GM21737 (cell line): ENCODE measurements around the gene CAV3.

Source experiments
- ATAC-seq: cut with Tn5 transposase; IDR thresholded peaks from one replicate; pipeline ENCODE4 v1.9.1; 2021; ENCODE audit warnings: mild to moderate bottlenecking, moderate library complexity; ENCODE audit not compliant: unreplicated experiment

CAV3 gene

DNA sequence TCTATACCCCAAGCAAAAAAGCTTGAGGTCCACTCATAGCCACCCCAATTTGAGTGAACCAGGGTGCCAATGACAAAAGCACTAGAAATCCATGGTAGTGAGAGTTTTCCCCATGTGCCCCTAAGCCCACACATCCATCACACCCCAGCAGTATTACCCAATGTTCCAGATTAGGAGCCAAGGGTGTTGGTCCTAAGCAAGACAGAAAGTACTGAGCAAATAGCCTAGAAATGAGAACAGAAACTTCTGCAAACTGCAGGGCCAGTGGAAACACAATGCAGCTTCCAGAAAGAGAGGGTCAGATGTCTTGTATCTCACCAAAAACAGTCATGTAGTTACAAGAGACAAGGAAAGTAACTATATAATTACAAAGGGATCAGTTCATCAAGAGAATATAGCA is 46.7 kb downstream of the CAV3 start:
- ATAC-seq, result no peak

DNA sequence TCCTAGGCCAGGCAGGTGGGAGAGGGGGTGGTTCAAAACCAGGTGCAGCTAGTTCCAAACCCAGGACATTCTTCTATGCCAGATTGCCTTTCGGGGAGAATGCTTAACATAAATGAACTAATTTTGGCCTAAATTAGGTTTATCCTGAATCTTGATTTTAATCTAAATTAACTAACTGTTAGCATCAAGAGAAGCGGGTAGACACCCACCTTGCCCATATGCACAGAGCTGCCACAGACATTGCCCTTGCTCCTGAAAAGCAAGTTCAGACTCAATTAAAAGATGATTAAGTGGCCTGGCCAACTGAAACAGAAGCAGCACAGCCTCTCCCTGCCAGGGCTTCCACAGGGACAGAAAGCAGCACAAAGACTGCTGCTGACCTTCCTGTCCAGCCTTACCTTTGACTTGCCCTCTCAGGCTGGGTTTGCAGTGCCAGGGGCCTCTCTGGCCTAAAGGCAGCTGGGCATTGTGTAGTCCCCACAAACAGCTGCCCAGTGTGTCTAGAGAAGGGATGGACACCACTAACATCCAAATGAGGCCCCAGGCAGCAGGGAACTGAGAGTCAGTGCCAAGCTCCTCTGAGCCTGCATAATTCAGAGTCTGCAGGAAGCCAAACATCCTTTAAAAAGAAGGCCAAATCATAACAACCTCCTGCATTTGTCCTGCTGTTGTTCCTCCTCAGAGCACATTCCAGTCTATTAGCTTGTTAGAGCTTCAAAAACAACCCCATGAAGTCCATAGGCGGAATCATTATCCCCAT is 51.3 kb downstream of the CAV3 start:
- ATAC-seq, result no peak

DNA sequence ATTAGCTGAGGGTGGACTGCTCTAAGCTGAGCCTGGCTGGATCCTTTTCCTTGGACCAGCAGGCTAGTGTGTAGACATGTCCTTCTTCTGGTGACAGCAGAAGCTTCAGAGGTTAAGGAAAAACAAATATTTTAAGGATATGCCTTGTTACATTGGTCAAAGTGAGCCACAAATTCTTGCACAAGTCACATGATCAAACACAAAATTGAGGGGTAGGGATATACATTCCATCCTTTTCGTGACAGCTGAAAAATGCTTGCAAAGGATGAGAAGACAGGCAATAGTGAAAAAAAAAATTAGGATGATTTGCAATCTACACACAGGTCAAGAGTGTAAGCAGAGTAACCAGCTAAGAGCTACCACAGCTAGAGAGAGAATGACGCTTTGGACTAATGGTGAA is 56.9 kb downstream of the CAV3 start:
- ATAC-seq, result no peak

DNA sequence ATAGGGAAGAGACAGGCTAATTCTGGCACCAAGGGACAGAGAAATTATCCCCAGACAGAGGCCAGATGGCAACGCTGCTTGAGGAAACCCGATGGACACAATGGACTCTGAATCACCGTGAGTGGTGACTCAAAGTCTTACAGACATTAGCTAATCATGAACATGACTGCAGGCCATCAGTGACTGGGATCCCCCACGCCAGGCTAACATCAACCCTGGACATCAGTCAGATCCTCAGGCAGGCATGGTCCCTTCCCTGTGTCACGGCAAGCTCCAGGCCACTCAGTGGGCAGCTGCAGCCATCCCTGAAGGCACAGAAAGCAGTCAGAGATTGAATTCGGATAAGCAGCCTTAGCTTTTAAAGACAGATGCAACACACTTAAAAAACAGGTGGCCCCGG is 59.6 kb downstream of the CAV3 start:
- no peak for ATAC-seq

DNA sequence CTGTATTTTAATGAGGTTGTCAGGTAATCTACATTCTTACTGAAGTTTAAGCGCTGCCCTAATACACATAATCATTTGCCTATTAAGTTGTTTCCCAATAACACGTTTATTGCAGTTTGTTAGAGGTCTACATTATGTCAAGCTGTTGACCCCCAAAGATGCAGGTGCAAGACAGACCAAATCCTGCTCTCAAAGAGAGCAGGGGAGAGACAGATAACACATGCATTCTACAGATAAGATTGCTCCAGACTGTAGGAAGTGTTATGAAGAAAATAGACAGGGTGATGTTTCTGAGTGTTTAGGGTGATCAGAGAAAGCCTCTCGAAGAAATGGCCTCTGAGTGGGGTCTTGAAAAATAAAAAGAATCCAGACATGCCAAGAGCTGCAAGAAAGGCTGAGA is 60.6 kb downstream of the CAV3 start:
- ATAC-seq, result no peak
